Upper lobe of left lung (tissue), 6 donors: Measurements from ENCODE around the gene AFF1. TPM values are rescaled to one million over a fixed set of nuclear protein-coding genes. Genes with fewer than 3 reads are reported as not detected.
A peak's percentile ranks its signal among the peaks of the same experiment; 100 is the strongest.

Experiments
- ATAC-seq, 2 donors: fragments of 200-7000 bp; cut with Tn5 transposase; one replicate each; pipeline ENCODE4 v1.9.1; 2022; ENCODE audit warnings: mild to moderate bottlenecking in 2 of 2, moderate library complexity in 2 of 2; ENCODE audit not compliant: low FRiP score in 2 of 2
- DNase-seq, 2 donors: peaks; one replicate each; pipeline ENCODE4 v3.0.0-alpha.2; 2019 to 2020
- H3K27ac ChIP-seq, 4 donors: fragments of 200-600 bp; sonication (generic); one replicate each; pipeline ENCODE4 v1.5.1; 2016 to 2019
- H3K27me3 ChIP-seq, 4 donors: fragments of 200-600 bp; sonication (generic); one replicate each; pipeline ENCODE4 v1.5.1; 2017 to 2019
- H3K36me3 ChIP-seq, 4 donors: fragments of 200-600 bp; sonication (generic); one replicate each; pipeline ENCODE4 v1.5.1; 2016 to 2019
- H3K4me1 ChIP-seq, 4 donors: fragments of 200-600 bp; sonication (generic); one replicate each; pipeline ENCODE4 v1.5.1; 2018 to 2019
- H3K4me3 ChIP-seq, 4 donors: fragments of 200-600 bp; sonication (generic); one replicate each; pipeline ENCODE4 v1.5.1; 2017 to 2019; ENCODE audit warnings: mild to moderate bottlenecking in 2 of 4, moderate library complexity in 1 of 4
- H3K9me3 ChIP-seq, 4 donors: fragments of 200-600 bp; sonication (generic); one replicate each; pipeline ENCODE4 v1.5.1; 2018 to 2019
- CTCF ChIP-seq, 6 experiments: fragments of 450-650 bp in 4 of 6; fragments of 200-600 bp in 2 of 6; sonication (generic) in 2 of 6; IDR thresholded peaks; one replicate each; pipeline ENCODE4 v1.5.1; 2016 to 2019; ENCODE audit warnings: antibody characterized with exemption in 6 of 6
- EP300 ChIP-seq, 4 donors: sonication (generic); formaldehyde crosslinking; IDR thresholded peaks; one replicate each; pipeline ENCODE4 v1.5.1; 2017; ENCODE audit warnings: antibody characterized with exemption in 4 of 4, control low read depth in 2 of 4
- POLR2A ChIP-seq, 4 donors: fragments of 450-650 bp; IDR thresholded peaks; one replicate each; pipeline ENCODE4 v1.5.1; 2016 to 2017; ENCODE audit warnings: antibody characterized with exemption in 4 of 4, mild to moderate bottlenecking in 2 of 4
- POLR2AphosphoS5 ChIP-seq, 2 donors: sonication (generic); formaldehyde crosslinking; IDR thresholded peaks; one replicate each; pipeline ENCODE4 v1.5.1; 2017; ENCODE audit warnings: antibody characterized with exemption in 2 of 2
- WGBS, 2 donors: methylation state at CpG; one replicate each; pipeline ENCODE4 v1.1.5; 2017 to 2018; 5-methylcytosine and 5-hydroxymethylcytosine counted together
- total RNA-seq, 6 donors: library from RNA; depleted of rRNA in 4 of 6; stranded (reverse); fragments of >200 nt in 4 of 6; gene quantifications; one replicate each; pipeline versions ENCODE4 v1.1.0 to v1.2.1, GENCODE V29; 2016 to 2021
- donor health status: DM: no; HTN: no; CAD: no; lungs with moderate emphysema.
- donor health status: DM: no; HTN: yes; CAD: no; lungs with severe emphysema.

The AFF1 gene
- total RNA-seq, 6 donors from 2014 or later, result 45.5 to 124 (median 83.9) TPM

- no peaks in the 10 kb centered on the region for H3K9me3 ChIP-seq
- TF ChIP-seq POLR2AphosphoS5 (IDR thresholded peaks at IDR 0.05), result no peak
- TF ChIP-seq POLR2A (IDR thresholded peaks at IDR 0.05), result no peak
- no peak for TF ChIP-seq EP300 (IDR thresholded peaks at IDR 0.05)
- no peak for TF ChIP-seq CTCF (IDR thresholded peaks at IDR 0.05)
- 89 to 90% methylated on average over 12 of the region's 12 CpGs for WGBS, 2 donors
- no peak for DNase-seq
- peaks cover 20 to 59% (median 35%) of the 10 kb centered on the region in 4 donors for H3K4me1 ChIP-seq
- H3K4me3 ChIP-seq, result no peak overlapping the region
- H3K27ac ChIP-seq, result peak overlapping the region in 2 of 4 donors; percentile 53 to 63
- no peak for ATAC-seq
- peaks cover 0 to 31% (median 5%) of the 10 kb centered on the region in 4 donors for H3K36me3 ChIP-seq
- no peaks in the 10 kb centered on the region for H3K27me3 ChIP-seq
These were observed 151.5 kb downstream of the AFF1 start for GRCh38 chr4:87086143-87086805.

GRCh38 chr4:87087015-87087414 lies 152.2 kb downstream of the AFF1 start:
- no peak for ATAC-seq
- H3K27me3 ChIP-seq, result no peaks in the 10 kb centered on the region
- H3K4me1 ChIP-seq, result peaks cover 16 to 54% (median 33%) of the 10 kb centered on the region in 4 donors
- TF ChIP-seq POLR2A (IDR thresholded peaks at IDR 0.05) (no peak), CTCF (IDR thresholded peaks at IDR 0.05) (no peak), EP300 (IDR thresholded peaks at IDR 0.05) (no peak), POLR2AphosphoS5 (IDR thresholded peaks at IDR 0.05) (no peak)
- H3K27ac ChIP-seq, result peak overlapping the region in 3 of 4 donors; percentile 32 to 63 (median 53)
- H3K9me3 ChIP-seq, result no peaks in the 10 kb centered on the region
- H3K4me3 ChIP-seq, result no peak overlapping the region
- DNase-seq, result no peak
- peaks cover 0 to 36% (median 5%) of the 10 kb centered on the region in 4 donors for H3K36me3 ChIP-seq
- 53 to 60% methylated on average over 1 of the region's 1 CpG for WGBS, 2 donors

- no peaks in the 10 kb centered on the region for H3K9me3 ChIP-seq
- H3K27ac ChIP-seq, result peak overlapping the region in 3 of 4 donors; percentile 32 to 63 (median 53)
- ATAC-seq (peak in 1 of 2 donors; percentile 32), DNase-seq (no peak)
- peaks cover 20 to 51% (median 36%) of the 10 kb centered on the region in 4 donors for H3K4me1 ChIP-seq
- 32 to 50% methylated on average over 1 of the region's 1 CpG for WGBS, 2 donors
- no peaks in the 10 kb centered on the region for H3K27me3 ChIP-seq
- no peak for TF ChIP-seq CTCF (IDR thresholded peaks at IDR 0.05)
- no peak overlapping the region for H3K4me3 ChIP-seq
- H3K36me3 ChIP-seq, result peaks cover 0 to 38% (median 5%) of the 10 kb centered on the region in 4 donors
These were observed 152.6 kb downstream of the AFF1 start for GRCh38 chr4:87087420-87087819.

- no peaks in the 10 kb centered on the region for H3K27me3 ChIP-seq
- peaks cover 28 to 54% (median 42%) of the 10 kb centered on the region in 4 donors for H3K4me1 ChIP-seq
- peak overlapping the region in 2 of 4 donors; percentile 53 to 63 for H3K27ac ChIP-seq
These were observed 153.4 kb downstream of the AFF1 start for GRCh38 chr4:87088186-87088585.

More at GRCh38 chr4:87088186-87088585, 153.4 kb downstream of the AFF1 start:
- Histone ChIP-seq H3K4me3 (no peak overlapping the region), H3K36me3 (peaks cover 0 to 38% (median 5%) of the 10 kb centered on the region in 4 donors), H3K9me3 (no peaks in the 10 kb centered on the region)
- no peak for DNase-seq
- ATAC-seq, result no peak
- TF ChIP-seq CTCF (IDR thresholded peaks at IDR 0.05), result no peak
- 79 to 90% methylated on average over 8 of the region's 8 CpGs for WGBS, 2 donors
